Measurements from ENCODE around the gene FSIP1.
"Not testable (repeated sequence)": the region's sequence is repeated elsewhere in the genome, so short reads cannot be mapped to it uniquely, and the experiment has no call there.

Gene FSIP1

DNA sequence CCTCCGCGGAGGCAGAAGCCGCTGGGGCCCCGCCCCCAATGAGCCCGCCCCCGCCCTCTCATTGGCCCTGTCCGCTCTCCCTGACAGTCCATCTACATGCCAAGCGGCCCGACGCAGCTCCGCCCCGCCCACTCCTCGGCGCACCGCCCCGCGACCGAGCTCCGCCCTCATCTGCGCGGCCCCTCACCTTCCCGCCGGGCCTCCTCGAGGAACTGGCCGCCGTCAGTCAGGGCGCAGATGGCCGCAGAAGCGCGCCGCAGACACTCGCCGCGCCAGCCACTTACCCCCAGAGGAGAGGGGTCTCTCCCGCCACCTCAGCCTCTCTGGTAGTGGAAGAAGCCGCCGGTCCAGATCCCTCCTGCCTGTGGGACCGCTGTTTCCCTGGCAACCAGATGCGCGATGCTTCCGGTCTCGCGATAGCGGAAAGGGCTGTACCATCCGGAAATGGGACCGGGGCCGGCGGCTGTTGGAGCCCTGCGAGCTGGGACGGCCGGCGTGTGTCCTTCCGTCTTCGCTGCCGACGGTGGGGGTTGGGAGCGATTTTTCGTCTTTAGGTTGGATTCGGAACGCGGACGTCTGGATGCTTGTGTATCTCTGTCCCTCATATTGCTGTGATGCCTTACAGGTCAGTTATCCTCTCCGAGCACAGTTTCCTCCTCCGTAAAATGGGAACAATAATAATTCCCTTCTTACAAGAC lies at the start of gene FSIP1:
TSS of gene FSIP1 (minus strand) at position 401 of the 698 bp plus-strand sequence. CDS start 6,317 bp downstream, outside the sequence.
- peak; percentile 88 for DNase-seq (ENCODE audit: low read depth, low spot score)

GRCh38 chr15:39830166-39830565 lies 47.5 kb upstream of the FSIP1 start:
- DNase-seq (ENCODE audit: low read depth, low spot score), result no peak

- peak; percentile 61 for DNase-seq (ENCODE audit: low read depth, low spot score)
Observed at GRCh38 chr15:39828374-39828931, 45.8 kb upstream of the FSIP1 start.

DNA sequence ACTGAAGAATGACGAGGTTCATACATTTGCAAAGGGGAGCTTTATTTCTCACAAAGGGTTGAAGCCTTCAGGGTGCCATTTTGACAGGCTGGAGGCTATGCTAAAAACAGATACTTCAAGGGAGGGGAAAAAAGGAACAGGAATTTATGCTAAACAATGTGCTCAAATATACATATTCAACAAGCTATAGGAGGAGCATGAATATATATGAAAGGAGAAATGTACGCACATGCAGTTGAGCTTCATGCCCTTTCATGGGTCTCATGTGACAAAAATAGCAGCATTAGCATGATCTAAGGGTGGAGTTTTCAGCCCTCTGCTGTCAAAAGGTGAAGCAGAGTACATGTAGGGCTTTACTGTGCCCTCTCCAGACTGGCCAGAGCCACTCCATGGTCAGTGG lies 44.3 kb upstream of the FSIP1 start:
- no peak for DNase-seq (ENCODE audit: low read depth, low spot score)

GRCh38 chr15:39823634-39824033 lies 41.0 kb upstream of the FSIP1 start:
- no peak for DNase-seq (ENCODE audit: low read depth, low spot score)

GRCh38 chr15:39820050-39820602 lies 37.5 kb upstream of the FSIP1 start:
- DNase-seq (ENCODE audit: low read depth, low spot score), result no peak

DNA sequence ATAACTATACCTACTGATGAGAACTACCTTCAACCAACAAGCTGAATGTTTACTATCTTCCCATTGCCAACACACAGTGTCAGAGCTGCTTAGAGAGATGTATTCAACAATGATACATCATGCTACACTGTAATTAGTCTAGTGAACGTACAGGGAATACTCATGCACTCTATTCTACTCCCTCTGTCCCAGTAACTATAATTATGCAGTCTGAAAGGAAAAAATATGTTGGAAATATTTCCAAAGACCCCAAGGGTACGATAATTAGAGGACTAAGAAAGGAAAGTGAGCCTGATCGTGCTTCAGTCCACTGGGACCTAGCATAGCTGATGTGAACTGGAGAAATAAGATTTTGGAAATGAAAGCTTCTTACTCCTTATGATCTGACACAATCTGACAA lies 36.9 kb upstream of the FSIP1 start:
- DNase-seq (ENCODE audit: low read depth, low spot score), result no peak

- no peak for DNase-seq (ENCODE audit: low read depth, low spot score)
Observed at GRCh38 chr15:39817892-39818291, 35.3 kb upstream of the FSIP1 start.

DNA sequence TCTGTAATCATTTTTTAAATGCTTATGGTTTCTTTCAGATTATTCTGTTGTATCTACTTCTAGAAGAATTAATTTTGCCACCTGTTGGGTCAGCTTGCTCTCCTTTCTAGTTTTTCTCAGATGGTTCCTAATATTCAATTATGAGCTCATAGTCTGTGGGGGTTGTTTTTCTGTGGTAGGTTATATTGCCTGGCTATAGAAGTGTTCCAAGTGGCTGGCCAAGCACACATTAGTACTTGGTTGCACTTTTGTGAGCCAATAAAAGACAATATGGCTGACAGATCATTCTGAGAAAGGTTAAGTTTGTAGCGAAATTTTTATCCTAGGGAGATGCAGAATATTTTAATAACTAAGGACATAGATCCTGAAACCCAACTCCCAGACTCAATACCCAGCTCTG lies 31.8 kb upstream of the FSIP1 start:
- DNase-seq (ENCODE audit: low read depth, low spot score), result no peak

GRCh38 chr15:39812651-39813050 lies 30.0 kb upstream of the FSIP1 start:
- DNase-seq (ENCODE audit: low read depth, low spot score), result not testable (repeated sequence)

- no peak for DNase-seq (ENCODE audit: low read depth, low spot score)
Observed at GRCh38 chr15:39808909-39809308, 26.3 kb upstream of the FSIP1 start.

DNA sequence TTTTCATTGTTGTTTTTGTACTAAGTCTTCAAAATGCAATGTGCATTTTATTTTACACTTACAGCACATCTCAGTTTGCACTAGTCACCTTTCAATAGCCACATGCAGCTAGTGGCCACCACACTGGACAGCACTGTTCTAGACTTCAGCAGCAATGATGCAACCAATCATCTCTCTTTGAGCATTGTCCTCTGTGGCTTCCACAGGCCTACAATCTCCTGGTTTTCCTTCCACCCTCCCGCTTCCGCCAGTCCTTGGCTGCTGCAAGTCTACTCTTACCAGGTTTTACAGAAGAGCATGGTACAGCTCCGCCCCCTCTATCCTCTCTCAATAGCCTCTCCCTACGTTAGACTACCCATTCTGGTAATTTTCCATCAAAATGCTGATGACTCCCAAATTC lies 25.1 kb upstream of the FSIP1 start:
- DNase-seq (ENCODE audit: low read depth, low spot score), result no peak

GRCh38 chr15:39804026-39804425 lies 21.4 kb upstream of the FSIP1 start:
- DNase-seq (ENCODE audit: low read depth, low spot score), result no peak

GRCh38 chr15:39803016-39803415 lies 20.4 kb upstream of the FSIP1 start:
- no peak for DNase-seq (ENCODE audit: low read depth, low spot score)

DNA sequence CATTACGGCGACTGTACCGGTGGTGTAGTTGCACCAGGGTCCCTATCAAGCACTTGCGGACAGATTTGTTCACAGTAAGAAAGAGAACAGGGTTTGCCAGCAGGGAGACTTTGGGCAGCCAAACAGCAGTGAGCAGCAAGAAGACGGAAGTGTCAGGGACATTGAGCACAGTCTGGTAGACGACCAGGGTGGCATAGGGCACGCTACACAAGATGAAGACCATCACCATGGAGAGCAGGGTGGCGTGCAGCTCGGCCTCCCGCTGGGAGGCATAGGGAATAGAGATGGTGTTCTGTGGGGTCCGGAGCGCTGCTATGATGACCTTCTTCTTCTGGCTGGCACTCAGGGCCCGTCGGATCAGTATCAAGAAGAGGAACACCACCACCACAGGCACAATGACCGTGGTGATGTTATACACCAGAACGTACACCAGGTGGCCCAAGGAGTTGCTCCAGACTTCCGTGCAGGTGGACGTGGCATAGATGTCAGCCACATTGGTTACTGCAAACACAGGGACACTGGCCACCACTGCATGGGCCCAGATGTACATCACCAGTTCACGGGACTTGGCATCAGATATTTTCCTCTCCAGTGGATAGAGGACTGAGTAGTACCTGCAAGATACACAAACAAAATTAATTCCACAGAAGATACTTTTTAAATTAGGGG lies 19.1 kb upstream of the FSIP1 start:
- no peak for DNase-seq (ENCODE audit: low read depth, low spot score)

DNA sequence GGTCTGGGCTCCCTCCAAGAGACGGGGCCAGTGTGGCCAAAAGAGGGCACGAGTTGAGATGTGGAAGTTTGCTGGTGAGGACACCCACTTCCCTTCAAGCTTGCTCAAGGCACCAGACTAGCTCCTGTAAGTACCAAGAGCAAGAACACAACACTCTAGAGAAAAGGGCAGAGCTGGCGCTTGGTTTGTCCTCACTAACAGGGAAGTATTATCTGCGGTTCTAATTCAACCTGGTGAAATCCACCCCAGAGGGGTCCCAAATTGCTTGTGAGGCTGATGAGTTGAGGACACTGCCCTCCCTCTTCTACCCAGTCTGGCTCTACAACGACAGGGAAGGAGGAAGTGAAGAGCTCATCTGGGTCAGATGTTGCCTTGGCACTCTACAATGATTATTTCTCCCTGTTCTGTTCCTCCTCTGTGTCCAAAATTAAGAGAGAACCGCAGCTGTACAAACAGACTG lies 16.9 kb upstream of the FSIP1 start:
- no peak for DNase-seq (ENCODE audit: low read depth, low spot score)

GRCh38 chr15:39798382-39798781 lies 15.7 kb upstream of the FSIP1 start:
- DNase-seq (ENCODE audit: low read depth, low spot score), result no peak

DNA sequence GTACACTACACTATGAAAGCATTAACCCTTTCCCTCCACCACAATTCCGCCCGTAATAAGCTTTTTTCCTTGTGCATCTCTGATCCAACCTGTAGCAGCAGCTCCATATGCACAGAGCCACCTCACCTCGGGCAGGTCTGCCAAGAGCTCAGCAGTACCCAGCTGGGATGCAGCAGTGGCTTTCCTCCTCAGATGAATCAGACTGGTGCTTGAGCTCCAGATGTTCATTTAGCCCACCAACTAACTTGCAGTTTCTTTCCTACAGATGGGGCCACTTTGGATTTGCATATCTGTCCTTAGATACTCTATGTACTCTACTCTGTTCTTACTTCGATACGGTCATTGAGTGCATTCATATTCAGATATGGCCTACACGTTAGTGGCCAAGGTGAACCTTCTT lies 14.8 kb upstream of the FSIP1 start:
- DNase-seq (ENCODE audit: low read depth, low spot score), result no peak

DNA sequence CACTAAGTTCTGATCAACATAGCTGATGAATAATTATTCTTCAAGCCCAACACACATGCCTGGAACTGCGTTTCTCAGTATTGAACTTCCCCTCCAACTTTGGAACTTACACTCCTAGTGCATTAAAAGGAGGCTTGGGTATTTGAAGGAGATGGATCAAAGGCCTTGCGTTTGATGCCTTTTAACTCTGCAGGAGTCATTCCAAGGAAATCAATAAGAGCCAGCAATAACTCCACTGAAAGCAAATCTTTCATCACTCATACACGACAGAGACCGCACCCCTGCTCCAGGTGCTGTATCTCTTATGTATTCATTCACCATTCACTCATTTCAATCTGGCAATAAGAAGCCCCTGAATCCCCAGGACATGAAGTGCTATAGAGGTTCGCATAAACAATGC lies 14.0 kb upstream of the FSIP1 start:
- no peak for DNase-seq (ENCODE audit: low read depth, low spot score)

- DNase-seq (ENCODE audit: low read depth, low spot score), result no peak
Observed at GRCh38 chr15:39795486-39795885, 12.8 kb upstream of the FSIP1 start.

- no peak for DNase-seq (ENCODE audit: low read depth, low spot score)
Observed at GRCh38 chr15:39794954-39795353, 12.3 kb upstream of the FSIP1 start.

GRCh38 chr15:39793923-39794322 lies 11.3 kb upstream of the FSIP1 start:
- DNase-seq (ENCODE audit: low read depth, low spot score), result no peak

Data from smooth muscle cell of the brain vasculature (primary cell).